IMR-90 (cell line): ENCODE data around the gene CSAD. TPM values are rescaled to one million over a fixed set of nuclear protein-coding genes. Genes with fewer than 3 reads are reported as not detected.

Experiments
- ATAC-seq: fragments of 200-7000 bp; cut with Tn5 transposase; 2 replicates; pipeline ENCODE4 v1.9.1; 2020; ENCODE audit warnings: low read depth, mild to moderate bottlenecking, moderate library complexity
- BruUV-seq: library from RNA; stranded (reverse); fragments of 400-500 nt; replicated peaks from 2 replicates; lab custom pipeline; 2021; lab: Mats Ljungman, UMichigan
- CTCF ChIA-PET: fragments of 300-600 bp; formaldehyde crosslinking; extraction: SDS; loops from one replicate; lab custom pipeline; 2021; ENCODE audit warnings: antibody characterized with exemption; lab: Yijun Ruan, JAX
- POLR2A ChIA-PET: fragments of 300-600 bp; sonication (Branson Sonifier 250); formaldehyde crosslinking; loops from one replicate; lab custom pipeline; 2022; ENCODE audit warnings: antibody characterized with exemption; ENCODE audit not compliant: unreplicated experiment; lab: Charles Lee
- DNase-seq: peaks from one replicate; pipeline ENCODE4 v3.0.0; 2013
- H2AFZ ChIP-seq: replicated peaks from 2 replicates; pipeline ENCODE3; 2013; ENCODE audit warnings: low read length, mild to moderate bottlenecking; ENCODE audit not compliant: poor library complexity
- H2AK5ac ChIP-seq: 2 replicates; pipeline ENCODE4 v1.6.1; 2013; ENCODE audit warnings: low read depth, low read length, inconsistent platforms
- H2AK9ac ChIP-seq: replicated peaks from 2 replicates; pipeline ENCODE3; 2013; ENCODE audit warnings: mild to moderate bottlenecking, low read depth, low read length, moderate library complexity; ENCODE audit not compliant: poor library complexity
- H2BK120ac ChIP-seq: 2 replicates; pipeline ENCODE4 v1.6.1; 2013; ENCODE audit warnings: low read depth, low read length, inconsistent platforms
- H2BK15ac ChIP-seq: 3 replicates; pipeline ENCODE4 v1.6.1; 2013; ENCODE audit warnings: low read depth, low read length, inconsistent platforms
- H2BK20ac ChIP-seq: 2 replicates; pipeline ENCODE4 v1.6.1; 2013; ENCODE audit warnings: low read depth, mild to moderate bottlenecking, inconsistent platforms, low read length, moderate library complexity
- H2BK5ac ChIP-seq: 2 replicates; pipeline ENCODE4 v1.6.1; 2013; ENCODE audit warnings: mild to moderate bottlenecking, low read depth, low read length, inconsistent platforms; ENCODE audit not compliant: poor library complexity, severe bottlenecking
- H3K14ac ChIP-seq: replicated peaks from 2 replicates; pipeline ENCODE4 v1.6.1; 2013; ENCODE audit warnings: low read depth, low read length, inconsistent platforms
- H3K18ac ChIP-seq: 2 replicates; pipeline ENCODE4 v1.6.1; 2013; ENCODE audit warnings: low read depth, low read length, control low read depth
- H3K23ac ChIP-seq: 2 replicates; pipeline ENCODE4 v1.6.1; 2013; ENCODE audit warnings: low read depth, low read length, inconsistent platforms
- H3K27ac ChIP-seq: 2 replicates; pipeline ENCODE4 v1.5.1; 2013; ENCODE audit warnings: mild to moderate bottlenecking, control low read depth, low read length; ENCODE audit not compliant: insufficient read depth
- H3K27me3 ChIP-seq: 2 replicates; pipeline ENCODE4 v1.6.1; 2013; ENCODE audit warnings: low read length; ENCODE audit not compliant: control insufficient read depth, insufficient read depth
- H3K36me3 ChIP-seq: 2 replicates; pipeline ENCODE4 v1.6.1; 2013; ENCODE audit warnings: low read length, mixed read lengths; ENCODE audit not compliant: control insufficient read depth, insufficient read depth
- H3K4ac ChIP-seq: 2 replicates; pipeline ENCODE4 v1.6.1; 2013; ENCODE audit warnings: low read depth, low read length, inconsistent platforms
- H3K4me1 ChIP-seq: 2 replicates; pipeline ENCODE4 v1.6.1; 2013; ENCODE audit warnings: low read length, mixed read lengths; ENCODE audit not compliant: control insufficient read depth, insufficient read depth
- H3K4me2 ChIP-seq: 2 replicates; pipeline ENCODE4 v1.6.1; 2013; ENCODE audit warnings: low read depth, mild to moderate bottlenecking, control low read depth, low read length, moderate library complexity
- H3K4me3 ChIP-seq: 2 replicates; pipeline ENCODE4 v1.5.1; 2013; ENCODE audit warnings: low read depth, mild to moderate bottlenecking, control low read depth, low read length, moderate library complexity; ENCODE audit not compliant: insufficient read depth
- H3K56ac ChIP-seq: 2 replicates; pipeline ENCODE4 v1.6.1; 2013; ENCODE audit warnings: low read length, inconsistent platforms; ENCODE audit not compliant: insufficient read depth; ENCODE audit errors: extremely low read depth
- H3K79me1 ChIP-seq, 2 experiments: 2 replicates each; pipeline ENCODE4 v1.6.1; 2013; ENCODE audit warnings: low read length in 2 of 2, inconsistent platforms in 1 of 2, low read depth in 1 of 2
- H3K9ac ChIP-seq: 2 replicates; pipeline ENCODE4 v1.6.1; 2013; ENCODE audit warnings: low read depth, low read length, control low read depth
- H3K9me1 ChIP-seq: 2 replicates; pipeline ENCODE4 v1.6.1; 2013; ENCODE audit warnings: low read length, inconsistent platforms; ENCODE audit not compliant: insufficient read depth
- H3K9me3 ChIP-seq: 2 replicates; pipeline ENCODE4 v1.6.1; 2013; ENCODE audit warnings: low read length; ENCODE audit not compliant: control insufficient read depth, insufficient read depth
- H4K20me1 ChIP-seq: 2 replicates; pipeline ENCODE4 v1.6.1; 2013; ENCODE audit warnings: low read length, inconsistent platforms; ENCODE audit not compliant: insufficient read depth
- H4K5ac ChIP-seq: 2 replicates; pipeline ENCODE4 v1.6.1; 2013; ENCODE audit warnings: mild to moderate bottlenecking, low read depth, low read length, control low read depth
- H4K8ac ChIP-seq, 2 experiments: 2 replicates each; pipeline ENCODE4 v1.6.1; 2013; ENCODE audit warnings: low read depth in 2 of 2, low read length in 2 of 2, control low read depth in 1 of 2, inconsistent platforms in 1 of 2
- H4K91ac ChIP-seq: 2 replicates; pipeline ENCODE4 v1.6.1; 2013; ENCODE audit warnings: low read depth, low read length, inconsistent platforms; ENCODE audit not compliant: insufficient read depth
- BHLHE40 ChIP-seq: fragments of 150-350 bp; IDR thresholded peaks from 2 replicates; pipeline ENCODE4 v1.6.1; 2016; ENCODE audit warnings: mild to moderate bottlenecking, low read depth, low read length
- FOS ChIP-seq: fragments of 150-350 bp; IDR thresholded peaks from 2 replicates; pipeline ENCODE4 v1.6.1; 2016; ENCODE audit warnings: low read depth, low read length
- MAFK ChIP-seq: IDR thresholded peaks from 2 replicates; pipeline ENCODE4 v1.6.1; 2012; ENCODE audit warnings: low read depth, low read length, improper control_type of control experiment
- MXI1 ChIP-seq: IDR thresholded peaks from 2 replicates; pipeline ENCODE4 v1.6.1; 2012; ENCODE audit warnings: low read depth, mild to moderate bottlenecking, low read length, moderate library complexity, borderline replicate concordance
- NFE2L2 ChIP-seq: fragments of 150-350 bp; IDR thresholded peaks from 2 replicates; pipeline ENCODE4 v1.6.1; 2016; ENCODE audit warnings: low read depth, mild to moderate bottlenecking, low read length
- RAD21 ChIP-seq: IDR thresholded peaks from 2 replicates; pipeline ENCODE4 v1.6.1; 2012; ENCODE audit warnings: low read length, improper control_type of control experiment
- RCOR1 ChIP-seq: IDR thresholded peaks from 2 replicates; pipeline ENCODE4 v1.6.1; 2012; ENCODE audit warnings: mild to moderate bottlenecking, low read length, improper control_type of control experiment; ENCODE audit not compliant: insufficient replicate concordance
- SMC3 ChIP-seq: fragments of 150-350 bp; IDR thresholded peaks from 2 replicates; pipeline ENCODE4 v1.6.1; 2016; ENCODE audit warnings: low read depth, mild to moderate bottlenecking, antibody characterized with exemption, low read length, moderate library complexity
- USF2 ChIP-seq: fragments of 150-350 bp; IDR thresholded peaks from 2 replicates; pipeline ENCODE4 v1.6.1; 2017; ENCODE audit warnings: mild to moderate bottlenecking, antibody characterized with exemption, low read length, low read depth
- WGBS, 2 experiments: methylation state at CpG; one replicate each; pipeline versions ENCODE4 v1.1.5 to v1.1.7; 2013; ENCODE audit warnings: missing lambda C conversion rate in 2 of 2; ENCODE audit not compliant: insufficient read length in 1 of 2; ENCODE audit errors: extremely low coverage in 2 of 2; 5-methylcytosine and 5-hydroxymethylcytosine counted together
- dilution Hi-C: fragments of 300-500 bp; cut with HindIII; formaldehyde crosslinking; loops from one replicate; pipeline ENCODE4 v1.14.3; 2018; ENCODE audit warnings: low sequenced_read_pairs; ENCODE audit not compliant: unreplicated experiment
- in situ Hi-C: fragments of 300-500 bp; cut with MboI; formaldehyde crosslinking; loops from 3 replicates; pipeline ENCODE4 v1.14.3; 2019; ENCODE audit warnings: low sequenced_read_pairs, inconsistent platforms, mixed read lengths
- intact Hi-C: fragments of 100-400 bp; cut with micrococcal nuclease; formaldehyde crosslinking; loops from 2 replicates; pipeline ENCODE4 v1.10.0; 2022
- polyA plus RNA-seq, 3 experiments: library from polyadenylated mRNA; depleted of rRNA; stranded (reverse); fragments of >200 nt; gene quantifications; 2 replicates each; pipeline ENCODE4 v1.2.3, GENCODE V29; 2012; ENCODE audit warnings: low replicate concordance in 1 of 3
- total RNA-seq: library from RNA; depleted of rRNA; stranded (reverse); fragments of >200 nt; gene quantifications from 2 replicates; pipeline ENCODE4 v1.2.3, GENCODE V29; 2012

The CSAD gene
- total and polyA plus RNA-seq, 2 of the 4 experiments (the other 2 are of a cell fraction), result 5.4 to 45.6 TPM

GRCh38 chr12:53222806-53223261 lies 42.1 kb upstream of the CSAD start:
- Histone ChIP-seq H2AK9ac (peak overlapping the region; percentile 94), H3K4me3 (no peak overlapping the region), H3K18ac (peak overlapping the region; percentile 73), H3K9ac (peak overlapping the region; percentile 62), H2AK5ac (peak overlapping the region; percentile 92), H3K9me3 (no peaks in the 10 kb centered on the region), H3K23ac (peak overlapping the region; percentile 95), H2BK5ac (peak overlapping the region; percentile 98), H2BK15ac (peak overlapping the region; percentile 39; the same call in 2 of the 3 replicates), H3K27ac (peak overlapping the region; percentile 93), H4K8ac (peak overlapping the region; percentile 73 to 98; a peak in 3 of 4 replicates), H4K91ac (peak overlapping the region; percentile 71), H3K56ac (peak overlapping the region; percentile 25; the same call in 1 of the 2 replicates), H4K20me1 (peaks cover 4% of the 10 kb centered on the region), H3K27me3 (no peaks in the 10 kb centered on the region), H3K4ac (peak overlapping the region; percentile 94), H3K79me1 (peaks cover 6 to 58% of the 10 kb centered on the region in 2 experiments; a peak in 3 of 4 replicates), H4K5ac (peak overlapping the region; percentile 92), H2AFZ (peak overlapping the region; percentile 80), H3K9me1 (peaks cover 26% of the 10 kb centered on the region), H3K4me1 (peaks cover 36% of the 10 kb centered on the region), H3K14ac (peak overlapping the region; percentile 73), H2BK20ac (peak overlapping the region; percentile 64), H3K36me3 (peaks cover 4% of the 10 kb centered on the region; the same call in 1 of the 2 replicates), H2BK120ac (peak overlapping the region; percentile 90), H3K4me2 (peak overlapping the region; percentile 25; the same call in 1 of the 2 replicates)
- TF ChIP-seq USF2 (no peak), SMC3 (no peak), BHLHE40 (no peak), MAFK (no peak), MXI1 (no peak), FOS (no peak), RAD21 (no peak), RCOR1 (no peak), NFE2L2 (no peak)
- intact Hi-C loops (loop anchor here (1.0 kb wide), 1 partner anchor 8 kb away; no protein-coding TSS in a partner anchor), in situ Hi-C loops (no loop called here), dilution Hi-C loops (no loop called here)
- ChIA-PET CTCF (no interaction called here), POLR2A (interaction anchor here (0.7 to 0.9 kb wide), 2 partner anchors 9 to 73 kb away, joined by 3 to 4 read pairs; partner anchors contain the start of gene PFDN5)
- no CpG with 5 or more reads among the region's 4 CpGs for WGBS, 2 experiments
- DNase-seq (no peak), ATAC-seq (no peak)
- BruUV-seq, result no TSS peak
